ENCODE data around the gene EBP. TPM values are rescaled to one million over a fixed set of nuclear protein-coding genes. Genes with fewer than 3 reads are reported as not detected.

Gene EBP
- total and polyA plus RNA-seq, 9 of the 15 experiments (the other 6 are each of a cell fraction or from before 2014, with no cell fraction given) = 228 to 987 (median 274) TPM

GRCh38 chrX:48573690-48574269 is 52.2 kb downstream of the EBP start (continued):
- TF ChIP-seq CEBPG (CRISPR knock-in tag; IDR thresholded peaks at IDR 0.05) (peak; percentile 71), CEBPG (tag; conservative IDR thresholded peaks at IDR 0.05 in 1 of 2, IDR thresholded peaks at IDR 0.05 in 1 of 2) (peak in 1 of 2 experiments; percentile 77; a peak in 2 of 4 replicates), CREB1 (IDR thresholded peaks at IDR 0.05) (peak; percentile 89), CREB1 (CRISPR knock-in tag; IDR thresholded peaks at IDR 0.05) (peak; percentile 84), SREBF2 (CRISPR knock-in tag; IDR thresholded peaks at IDR 0.05) (no peak), CHD2 (IDR thresholded peaks at IDR 0.05; ENCODE audit: low read depth, low read length) (no peak), MNT (conservative IDR thresholded peaks at IDR 0.05) (no peak), ILF3 (IDR thresholded peaks at IDR 0.05; ENCODE audit: borderline replicate concordance) (no peak), ZKSCAN8 (CRISPR knock-in tag; IDR thresholded peaks at IDR 0.05) (no peak), CTCFL (IDR thresholded peaks at IDR 0.05; ENCODE audit: borderline replicate concordance, insufficient read depth, low read depth, low read length, poor library complexity, severe bottlenecking) (no peak), PATZ1 (CRISPR knock-in tag; IDR thresholded peaks at IDR 0.05; ENCODE audit: borderline replicate concordance) (no peak), NR2F6 (CRISPR knock-in tag; IDR thresholded peaks at IDR 0.05) (no peak), MTA3 (IDR thresholded peaks at IDR 0.05; ENCODE audit: borderline replicate concordance) (peak; percentile 95), RBM17 (IDR thresholded peaks at IDR 0.05; ENCODE audit: borderline replicate concordance, low read depth, low read length) (no peak), LARP7 (IDR thresholded peaks at IDR 0.05) (no peak), SMARCC2 (IDR thresholded peaks at IDR 0.05; ENCODE audit: low read depth) (no peak), ZNF830 (CRISPR knock-in tag; IDR thresholded peaks at IDR 0.05) (no peak), ZNF431 (CRISPR knock-in tag; IDR thresholded peaks at IDR 0.05) (no peak), ZNF134 (CRISPR knock-in tag; conservative IDR thresholded peaks at IDR 0.05) (no peak), ZNF644 (tag; IDR thresholded peaks at IDR 0.05; ENCODE audit: low read depth) (0 out of 2 replicates have a peak, but pooled peaks have one; percentile 15), CTBP1 (IDR thresholded peaks at IDR 0.05; ENCODE audit: borderline replicate concordance) (peak; percentile 79), CGGBP1 (CRISPR knock-in tag; IDR thresholded peaks at IDR 0.05) (no peak), ZNF12 (CRISPR knock-in tag; IDR thresholded peaks at IDR 0.05) (0 out of 2 replicates have a peak, but pooled peaks have one; percentile 10), USF1 (CRISPR knock-in tag; IDR thresholded peaks at IDR 0.05) (no peak)
